T-helper 2 cell (primary cell): ENCODE results near the gene TIAM1.

Experiments used
- DNase-seq, 5 experiments: peaks; one replicate each; pipeline versions ENCODE4 v3.0.0 to v3.0.0-alpha.2; 2012 to 2022

TIAM1 gene

DNA sequence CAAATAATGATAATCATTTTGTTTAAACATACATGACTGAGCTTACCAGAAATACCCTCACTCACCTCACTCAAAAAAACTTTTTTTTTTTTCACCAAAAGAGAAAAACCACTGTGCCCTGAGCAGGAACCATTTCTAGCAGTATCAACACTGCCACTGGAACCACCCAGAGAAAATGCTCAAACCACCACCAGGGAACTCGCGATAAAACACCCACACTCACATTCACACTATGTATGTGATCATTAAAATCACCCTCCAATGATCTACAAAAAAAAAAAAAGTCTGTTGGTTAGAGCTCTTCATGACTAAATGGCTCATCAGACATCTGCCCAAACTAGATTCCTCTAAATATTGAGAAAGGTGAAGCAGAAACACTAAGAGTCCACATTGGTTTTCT lies 11.5 kb downstream of the TIAM1 start:
- peak in 1 of 5 experiments; percentile 35 for DNase-seq

DNA sequence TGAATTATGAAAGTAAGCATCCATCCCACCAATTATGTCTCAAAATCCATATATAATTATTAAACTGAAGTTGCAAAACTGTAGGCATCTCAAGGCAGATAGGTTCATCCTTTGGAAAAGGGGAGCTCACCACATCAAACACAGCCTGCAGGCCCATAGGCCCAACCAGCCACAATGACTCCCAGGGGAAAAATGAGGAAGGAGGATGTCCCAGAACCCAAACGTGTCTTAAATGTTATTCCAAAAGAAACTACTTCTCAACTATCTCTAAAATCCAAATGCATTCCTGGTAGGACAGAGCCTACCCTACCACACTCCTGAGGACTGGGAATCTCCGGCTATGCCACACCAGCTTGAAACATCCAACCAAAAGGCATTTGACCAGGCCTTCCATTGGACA lies 12.8 kb downstream of the TIAM1 start:
- no peak for DNase-seq

DNA sequence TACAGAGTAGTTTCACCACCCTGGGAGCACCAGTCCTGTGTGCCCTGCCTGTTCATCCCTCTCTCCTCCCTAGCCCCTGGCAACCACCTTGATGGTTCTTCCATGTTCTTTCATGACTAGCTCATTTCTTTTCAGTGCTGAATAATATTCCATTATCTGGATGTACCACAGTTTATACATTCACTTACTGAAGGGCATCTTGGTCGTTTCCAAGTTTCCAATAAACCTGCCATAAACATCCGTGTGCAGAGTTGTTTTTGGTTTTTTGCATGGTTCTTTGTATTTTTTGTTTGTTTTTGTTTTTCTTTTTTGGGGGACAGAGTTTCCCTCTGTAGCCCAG lies 13.9 kb downstream of the TIAM1 start:
- DNase-seq: no peak

DNA sequence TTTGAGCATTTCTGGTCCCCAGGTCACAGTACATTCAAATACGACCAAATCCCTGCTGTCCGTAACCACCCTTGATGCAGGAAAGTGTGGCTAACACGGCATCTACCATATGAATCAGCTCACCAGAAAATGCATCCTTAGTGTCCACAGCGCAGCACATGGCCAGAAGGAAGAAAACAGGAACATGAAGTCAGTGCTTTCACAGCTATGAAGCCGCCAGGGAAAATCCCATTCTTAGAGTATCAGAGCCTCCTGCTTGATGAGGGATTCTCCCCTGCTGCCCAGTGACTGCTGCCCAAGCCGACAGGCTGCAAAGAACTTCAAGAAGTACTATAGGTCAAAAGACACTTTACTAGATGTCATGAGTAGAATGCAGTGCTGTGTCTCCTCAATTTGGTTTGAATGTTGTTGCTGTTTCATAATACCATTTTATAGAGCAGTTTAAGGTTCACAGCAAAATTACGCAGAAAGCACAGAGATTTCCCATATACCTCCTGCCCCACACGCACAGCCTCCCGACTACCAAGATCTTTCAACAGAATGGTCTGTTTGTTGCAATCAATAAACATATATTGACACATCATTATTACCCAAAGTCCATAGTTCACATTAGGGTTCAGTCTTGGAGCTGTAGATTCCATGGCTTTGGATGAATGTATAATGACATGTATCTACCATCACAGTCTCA lies 14.5 kb downstream of the TIAM1 start:
- no peak for DNase-seq

DNA sequence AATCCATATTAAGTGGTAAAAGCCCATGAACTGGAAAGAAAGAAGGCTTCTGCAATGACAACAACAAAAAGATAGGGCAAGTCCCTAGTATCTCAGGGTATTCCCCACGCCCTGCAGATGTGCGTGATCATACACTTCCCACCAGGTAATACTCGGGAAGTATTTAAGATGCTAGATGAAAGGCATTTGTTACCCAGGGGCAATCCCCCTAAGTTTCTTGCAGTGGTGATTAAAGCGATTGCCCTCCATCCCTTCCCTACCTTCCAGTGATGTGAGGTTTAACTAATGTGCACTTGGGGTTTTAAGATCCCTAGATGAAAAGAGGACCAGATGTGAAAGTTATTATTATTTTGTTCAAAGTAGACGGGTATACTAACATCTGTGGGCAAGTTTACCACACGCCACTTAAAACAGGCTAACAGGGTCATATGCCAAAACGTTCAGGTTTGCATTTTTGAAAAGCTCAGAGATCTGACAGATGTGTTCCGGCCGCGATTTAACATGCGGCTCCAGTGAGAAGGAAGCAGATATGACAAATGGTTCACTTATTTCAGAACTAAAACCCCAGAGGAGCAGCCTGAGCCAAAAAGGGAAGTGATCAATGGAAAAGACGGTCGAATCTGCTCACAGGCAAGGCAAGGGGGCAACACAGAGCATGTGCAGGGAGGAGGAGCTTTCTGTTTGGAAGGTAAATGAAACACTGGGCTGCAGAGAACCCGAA lies 17.4 kb downstream of the TIAM1 start:
- DNase-seq: peak in 3 of 5 experiments; percentile 12 to 80 (median 42)

DNA sequence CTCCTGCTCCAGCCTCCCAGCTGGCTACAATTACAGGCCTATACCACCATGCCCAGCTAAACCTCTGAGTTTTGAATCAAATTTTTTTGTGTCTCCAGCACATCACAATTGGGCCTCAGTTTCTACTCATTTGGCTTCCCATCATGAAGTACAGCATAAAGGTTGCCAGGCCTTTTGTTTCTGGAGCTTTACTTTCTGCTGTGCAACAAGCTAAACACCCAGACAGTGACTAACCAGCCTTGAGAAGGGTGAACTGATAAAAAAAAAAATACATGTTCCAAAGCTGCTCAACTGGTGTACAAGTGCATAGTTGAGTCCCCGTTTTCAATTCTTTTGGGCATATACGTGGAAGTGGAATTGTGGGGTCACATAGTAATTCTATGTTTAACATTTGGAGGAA lies 25.1 kb downstream of the TIAM1 start:
- no peak for DNase-seq

DNA sequence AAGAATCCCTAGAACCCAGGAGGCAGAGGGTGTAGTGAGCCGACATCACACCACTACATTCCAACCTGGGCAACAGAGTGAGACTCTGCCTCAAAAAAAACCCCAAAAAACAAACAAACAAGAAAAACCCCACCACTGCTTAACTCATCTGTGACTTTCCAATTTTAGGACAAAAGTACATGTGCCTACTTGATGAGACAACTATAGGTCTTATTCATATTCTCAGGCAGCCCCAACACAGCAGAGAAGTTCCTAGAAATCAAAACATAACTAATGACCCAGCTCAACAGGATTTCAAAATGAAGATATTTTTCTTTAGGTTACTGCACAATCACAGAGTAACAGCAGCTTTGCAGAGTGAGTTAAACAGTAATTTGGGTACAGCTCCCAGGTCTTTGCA lies 26.4 kb downstream of the TIAM1 start:
- no peak for DNase-seq

DNA sequence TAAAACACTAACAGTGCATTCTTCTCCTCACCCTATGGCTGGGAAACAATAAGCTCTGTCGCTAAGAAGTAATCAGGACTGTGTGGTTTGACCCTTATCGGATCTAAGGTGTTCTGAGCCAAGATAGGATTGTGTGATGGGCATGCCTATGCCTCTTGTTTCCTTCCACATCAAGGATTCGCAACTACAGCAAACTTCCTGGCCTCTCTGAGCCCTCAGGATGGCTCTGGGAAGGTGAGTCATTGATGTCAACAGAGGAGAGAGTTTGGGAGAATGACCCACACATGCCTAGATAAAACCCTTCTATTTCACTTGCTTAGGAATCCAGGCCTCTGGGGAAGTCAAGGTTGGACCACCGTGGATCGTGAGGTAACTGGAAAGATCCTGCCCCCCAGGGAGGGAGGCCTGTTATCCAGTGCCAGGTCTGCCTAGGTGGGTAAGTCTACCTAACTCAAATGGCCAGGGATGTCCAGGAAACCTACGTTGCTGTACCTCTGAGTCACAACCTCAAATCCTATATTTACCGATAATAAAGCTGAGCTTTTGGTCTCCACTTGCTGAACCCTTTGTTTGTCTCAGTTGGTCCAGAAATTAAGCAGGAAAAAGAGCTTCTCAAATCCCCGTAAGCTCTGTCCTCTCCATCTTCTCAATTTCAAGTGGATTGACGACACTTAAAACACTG lies 27.4 kb downstream of the TIAM1 start:
- DNase-seq: no peak

DNA sequence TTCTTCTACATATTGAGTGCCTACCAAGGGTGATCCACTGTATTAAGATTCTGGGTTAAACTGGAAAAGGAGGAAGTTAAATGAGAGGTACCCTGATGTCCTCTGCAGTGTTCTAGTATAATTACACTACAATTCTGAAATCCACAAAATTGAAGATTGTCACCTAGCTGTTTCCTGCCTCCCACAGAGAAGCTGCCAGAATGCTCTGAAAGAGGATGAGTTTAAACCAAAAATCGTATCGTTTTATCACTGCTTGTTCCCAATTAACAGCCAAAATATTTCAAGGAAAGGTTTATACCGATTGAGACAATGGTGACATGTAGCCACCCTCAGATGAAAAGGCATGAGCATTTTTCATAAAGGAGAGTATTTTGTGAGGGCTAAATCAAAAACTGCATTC lies 28.0 kb downstream of the TIAM1 start:
- no peak for DNase-seq

DNA sequence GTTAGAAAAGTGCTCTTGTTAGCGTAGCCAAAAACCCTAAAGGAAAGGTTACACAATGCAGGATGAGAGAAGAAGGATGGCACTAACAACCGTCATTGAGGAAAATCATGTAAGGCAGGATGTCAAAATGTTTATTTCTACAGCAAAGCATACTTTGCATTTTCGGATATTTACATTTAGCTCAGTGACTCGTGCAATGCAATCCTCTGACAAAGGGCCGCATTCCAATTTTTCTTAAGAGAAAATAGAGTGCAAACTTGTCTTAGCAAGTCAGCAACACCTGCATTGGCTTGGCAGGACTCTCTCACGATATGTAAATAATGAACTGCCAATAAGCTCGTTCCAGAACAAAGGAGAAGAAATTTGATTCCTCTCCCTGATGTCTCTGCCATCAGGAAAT lies 33.3 kb downstream of the TIAM1 start:
- DNase-seq: no peak

DNA sequence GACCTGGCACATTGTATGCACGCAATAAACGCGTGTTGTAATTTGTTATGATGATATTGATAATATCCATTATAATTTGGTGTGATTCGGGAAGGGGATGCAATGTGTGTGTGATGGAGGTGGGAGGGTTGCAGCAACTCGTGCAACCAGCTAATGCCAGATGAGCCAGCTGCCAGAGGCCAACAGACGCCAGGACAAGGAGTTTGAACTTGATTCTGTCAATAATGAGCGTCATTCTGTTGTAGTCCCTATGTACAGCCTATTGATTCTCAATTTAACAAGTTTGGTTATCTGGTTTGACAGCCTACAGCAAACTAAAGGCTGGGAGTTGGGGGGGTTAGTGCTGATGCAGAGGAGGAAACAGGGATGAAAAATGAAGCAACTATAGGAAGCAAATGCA lies 35.5 kb downstream of the TIAM1 start:
- DNase-seq: no peak

DNA sequence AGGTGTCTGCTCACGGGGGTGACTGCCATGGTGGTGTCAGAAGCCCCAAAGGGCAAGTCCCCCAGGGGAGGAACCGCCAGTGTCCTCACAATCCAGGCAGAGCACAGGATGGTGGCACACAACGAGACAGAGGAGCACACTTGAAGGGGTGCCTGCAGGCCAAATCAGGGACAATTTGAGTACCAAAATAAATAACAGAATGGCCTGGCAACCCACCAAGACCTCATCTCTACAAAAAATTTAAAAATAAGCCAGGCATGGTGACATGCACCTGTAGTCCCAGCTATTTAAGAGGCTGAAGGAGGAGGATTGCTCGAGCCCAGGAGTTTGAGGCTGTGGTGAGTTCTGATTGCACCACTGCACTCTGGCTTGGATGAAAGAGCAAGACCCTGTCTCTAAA lies 38.2 kb downstream of the TIAM1 start:
- no peak for DNase-seq

DNA sequence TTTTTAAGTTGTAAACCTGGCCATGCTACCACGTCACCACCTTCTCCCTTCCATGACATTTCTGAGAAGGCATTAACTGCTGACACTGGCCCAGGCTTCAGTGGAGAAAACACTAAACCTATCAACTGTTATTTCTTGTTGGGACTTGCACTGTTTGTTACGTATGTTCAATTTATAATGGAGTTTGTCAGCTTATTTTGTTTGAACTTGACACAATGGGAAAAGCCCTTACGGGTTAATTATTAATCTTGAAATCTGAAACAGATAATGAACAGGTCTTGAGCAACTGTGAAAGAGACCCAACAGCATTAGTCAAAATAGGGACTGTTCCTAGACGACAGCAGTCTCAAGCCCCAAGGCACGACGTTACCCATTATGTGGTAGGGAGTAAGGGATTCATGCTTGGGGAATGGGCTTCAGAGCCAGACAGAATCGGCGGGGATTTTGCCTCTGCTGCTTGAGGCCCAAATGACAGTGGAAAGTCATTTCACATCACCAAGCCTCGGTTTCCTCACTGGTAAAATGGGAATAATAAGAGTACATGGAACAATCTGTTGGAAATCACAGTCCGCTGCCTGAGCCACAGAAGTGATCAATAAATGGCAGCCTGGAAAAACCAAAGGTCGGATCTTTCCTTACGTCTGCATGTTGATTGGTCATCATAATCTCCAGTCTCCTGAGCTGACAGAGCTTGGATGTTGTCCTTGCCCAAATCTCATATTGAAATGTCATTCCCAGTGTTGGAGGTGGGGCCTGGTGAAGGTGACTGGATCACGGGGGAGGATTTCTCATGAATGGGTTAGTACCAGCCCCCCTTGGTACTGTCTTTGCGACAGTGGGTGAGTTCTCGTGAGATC lies 44.5 kb downstream of the TIAM1 start:
- no peak for DNase-seq

DNA sequence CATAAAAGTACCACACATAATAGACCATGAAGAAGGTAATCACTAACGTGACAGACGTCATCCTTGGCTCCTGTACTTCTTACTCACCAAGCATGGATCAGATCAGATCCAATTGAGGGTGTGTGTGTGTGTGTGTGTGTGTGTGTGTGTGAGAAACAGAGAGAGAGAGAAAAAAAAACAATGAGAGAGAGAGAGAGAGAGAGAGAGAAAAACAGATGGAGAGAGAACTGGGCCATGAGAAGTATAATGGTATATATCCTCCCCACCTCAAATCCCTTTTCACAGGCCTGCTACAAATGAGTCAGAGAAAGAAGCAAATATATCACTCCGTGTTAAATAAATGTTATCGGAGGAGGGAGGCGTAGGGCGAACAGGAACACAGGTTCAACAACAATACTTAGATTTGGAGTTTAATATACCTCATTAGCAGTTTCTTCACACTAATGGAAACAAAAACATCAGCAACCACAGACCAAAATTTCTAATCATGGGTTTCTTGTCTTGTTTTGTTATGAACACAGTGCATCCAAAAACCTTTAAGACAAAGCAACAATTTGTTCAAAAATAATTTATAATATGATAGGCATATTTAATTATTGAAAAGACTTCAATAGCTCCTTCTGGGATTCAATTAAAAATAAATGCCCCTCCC lies 45.3 kb downstream of the TIAM1 start:
- no peak for DNase-seq

DNA sequence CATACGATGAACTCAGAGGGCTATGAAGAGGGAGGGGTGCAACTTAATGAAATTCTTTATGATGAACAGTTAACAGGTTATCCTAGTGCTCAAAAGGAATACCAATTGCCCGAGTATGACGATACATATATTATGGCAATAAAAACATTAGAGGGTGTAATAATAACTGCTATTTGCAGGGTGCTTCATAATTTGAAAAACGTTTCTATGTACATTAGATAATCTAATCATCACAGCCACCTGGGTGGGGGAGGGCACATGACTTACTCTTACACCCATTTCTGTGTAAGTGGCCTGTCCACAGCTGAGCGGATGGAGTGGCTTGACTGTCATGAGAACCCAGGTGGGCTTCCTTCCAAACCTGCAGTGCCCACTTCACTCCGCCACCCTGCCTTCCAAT lies 46.3 kb downstream of the TIAM1 start:
- DNase-seq: no peak

DNA sequence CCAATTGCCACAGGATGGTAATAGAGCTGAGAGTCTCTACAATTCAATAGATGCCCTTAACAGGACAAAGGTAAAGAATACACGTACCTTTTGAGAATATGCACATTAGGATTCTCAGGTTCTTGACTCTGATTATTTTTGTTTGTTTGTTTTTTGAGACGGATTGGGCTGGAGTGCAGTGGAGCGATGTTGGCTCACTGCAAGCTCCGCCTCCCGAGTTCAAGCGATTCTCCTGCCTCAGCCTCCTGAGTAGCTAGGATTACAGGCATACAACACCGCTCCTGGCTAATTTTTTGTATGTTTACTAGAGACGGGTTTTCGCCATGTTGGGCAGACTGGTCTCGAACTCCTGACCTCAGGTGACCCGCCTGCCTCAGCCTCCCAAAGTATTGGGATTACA lies 48.4 kb downstream of the TIAM1 start:
- no peak for DNase-seq

DNA sequence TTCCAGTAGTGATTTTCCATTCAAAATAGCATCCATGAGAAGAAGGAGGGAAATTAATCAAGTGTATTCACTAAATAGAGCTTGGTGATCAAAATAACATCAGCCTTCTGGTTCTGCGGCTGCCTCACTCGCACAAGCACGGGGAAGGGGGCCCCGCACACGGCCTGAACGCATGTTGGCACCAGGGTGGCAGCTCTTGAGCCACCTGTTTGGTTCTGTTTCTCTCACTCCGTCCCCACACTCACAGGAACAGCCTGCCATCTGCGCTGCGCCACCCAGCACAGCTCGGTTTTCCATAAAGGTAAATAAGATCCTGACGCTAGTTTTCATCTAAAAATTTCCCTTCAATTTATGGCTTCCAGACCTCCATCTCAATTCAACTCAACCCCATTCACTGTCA lies 49.4 kb downstream of the TIAM1 start:
- no peak for DNase-seq

DNA sequence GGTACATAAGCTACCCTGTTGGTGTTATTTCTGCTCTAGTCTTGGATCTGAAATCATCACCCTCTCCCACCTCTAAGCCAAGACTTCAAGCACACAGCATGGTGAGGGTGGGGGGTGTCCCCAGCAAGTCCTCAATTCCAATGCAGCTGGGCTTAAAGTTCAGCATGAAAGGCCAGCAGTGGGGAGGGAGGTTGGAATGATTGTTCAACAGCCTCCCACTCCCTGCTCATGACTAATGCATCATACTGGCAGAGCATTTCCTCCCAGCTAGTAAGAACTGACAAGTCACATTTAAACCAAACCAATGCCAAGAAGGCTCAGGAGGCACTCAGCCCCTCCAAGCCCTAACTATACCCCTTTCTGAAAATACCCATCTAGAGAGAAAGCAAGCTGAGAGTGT lies 50.1 kb downstream of the TIAM1 start:
- DNase-seq: peak in 2 of 5 experiments; percentile 8 to 46

DNA sequence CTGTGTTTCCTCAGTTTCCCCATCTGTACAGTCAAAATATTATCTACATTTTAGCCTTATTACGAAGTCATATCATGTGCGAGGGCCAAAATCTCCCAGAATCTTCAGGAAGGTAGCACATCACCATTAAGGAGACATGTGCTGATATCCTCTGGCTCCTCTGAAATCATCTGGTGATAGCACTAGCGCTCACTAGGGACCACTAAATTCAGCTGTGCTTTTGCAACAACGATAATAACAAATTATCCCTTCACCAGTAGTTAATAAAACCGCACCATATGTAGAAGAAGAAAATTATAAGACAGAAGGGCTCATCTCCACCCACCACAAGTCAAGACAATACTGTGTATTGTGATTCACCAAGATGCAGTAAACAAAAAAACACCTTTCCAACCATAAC lies 53.3 kb downstream of the TIAM1 start:
- DNase-seq: no peak

DNA sequence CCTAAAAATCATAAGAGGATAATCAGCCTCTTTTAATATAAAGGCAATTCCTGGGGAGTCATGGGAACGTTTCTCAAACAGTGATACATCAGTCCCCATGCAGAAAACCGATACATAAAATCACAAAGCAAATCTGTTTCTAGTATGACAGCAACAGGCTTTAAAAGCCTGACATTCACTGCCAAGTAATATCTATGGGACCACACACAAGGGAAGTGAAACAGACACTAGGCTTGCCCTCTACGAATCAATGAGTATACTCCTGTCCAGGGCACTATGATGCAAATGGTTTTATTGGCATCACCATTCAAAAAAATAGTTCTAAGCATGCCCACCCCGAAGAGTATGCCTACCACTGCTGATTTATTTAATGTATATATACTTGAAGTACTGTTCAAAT lies 54.4 kb downstream of the TIAM1 start:
- DNase-seq: no peak

DNA sequence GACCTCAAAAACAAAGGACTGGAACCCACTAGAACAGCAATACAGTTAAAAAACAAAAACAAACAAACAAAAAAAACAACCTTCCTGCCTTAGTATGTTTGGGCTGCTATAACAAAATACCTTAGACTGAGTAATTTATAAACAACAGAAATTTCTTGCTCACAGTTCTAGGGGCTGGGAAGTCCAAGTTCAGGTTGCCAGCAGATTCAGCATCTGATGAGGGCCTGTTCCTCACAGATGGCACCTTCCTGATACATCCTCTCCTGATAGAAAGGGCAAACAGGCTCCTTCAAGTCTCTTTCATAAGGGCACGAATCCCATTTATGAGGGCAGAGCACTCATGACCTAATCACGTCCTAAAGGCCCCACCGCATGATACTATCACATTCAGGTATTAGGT lies 55.9 kb downstream of the TIAM1 start:
- no peak for DNase-seq

DNA sequence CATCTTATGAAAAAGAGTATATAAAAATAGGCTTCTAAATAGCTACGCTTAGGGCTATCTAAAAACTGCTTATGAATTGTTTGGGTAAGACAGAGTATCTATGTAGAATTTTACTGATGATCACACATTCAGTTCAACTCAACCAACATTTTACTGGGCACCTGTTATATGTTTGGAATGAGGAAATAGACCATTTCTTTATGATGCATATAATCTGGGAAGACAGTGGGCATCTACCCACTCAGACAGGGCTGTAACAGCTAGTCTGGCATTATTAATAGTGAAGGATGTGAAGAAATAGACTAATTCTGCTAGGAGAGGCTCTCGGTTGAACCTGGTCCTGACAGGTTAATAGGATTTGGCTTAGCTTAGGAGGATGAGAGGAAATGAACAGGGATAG lies 56.9 kb downstream of the TIAM1 start:
- no peak for DNase-seq

DNA sequence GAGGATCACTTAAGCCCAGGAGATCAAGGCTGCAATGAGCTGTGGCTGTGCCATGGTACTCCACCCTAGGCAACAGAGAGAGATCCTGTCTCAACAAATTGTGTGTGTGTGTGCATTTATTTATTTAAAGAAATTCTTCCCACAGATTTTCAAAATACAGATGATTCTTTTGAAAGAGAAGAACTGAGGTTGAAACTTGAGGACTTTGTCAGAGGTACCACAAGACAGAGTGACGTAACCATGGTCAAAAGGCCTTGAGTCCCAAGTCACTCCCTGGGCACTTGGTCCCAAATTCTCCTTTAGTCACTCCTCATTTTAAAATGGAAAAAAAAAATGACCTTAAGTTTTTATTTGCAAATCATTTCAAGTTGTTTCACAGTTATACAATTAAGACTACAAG lies 57.4 kb downstream of the TIAM1 start:
- DNase-seq: no peak
